Measurements from ENCODE around the gene C1orf146.
"Not testable (repeated sequence)": the region's sequence is repeated elsewhere in the genome, so short reads cannot be mapped to it uniquely, and the experiment has no call there.

C1orf146 gene, protein sequence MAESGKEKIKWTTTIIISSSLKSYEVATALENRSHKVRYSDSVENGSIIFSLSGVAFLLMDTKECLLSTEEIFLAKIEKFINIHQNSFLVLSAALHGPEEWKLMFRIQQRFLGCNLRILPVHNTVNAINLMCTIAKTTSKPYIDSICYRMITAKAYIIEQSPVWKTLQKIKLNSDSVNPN
- total RNA-seq = 0 to 0.07 (median 0) reads per million in 18 experiments

DNA sequence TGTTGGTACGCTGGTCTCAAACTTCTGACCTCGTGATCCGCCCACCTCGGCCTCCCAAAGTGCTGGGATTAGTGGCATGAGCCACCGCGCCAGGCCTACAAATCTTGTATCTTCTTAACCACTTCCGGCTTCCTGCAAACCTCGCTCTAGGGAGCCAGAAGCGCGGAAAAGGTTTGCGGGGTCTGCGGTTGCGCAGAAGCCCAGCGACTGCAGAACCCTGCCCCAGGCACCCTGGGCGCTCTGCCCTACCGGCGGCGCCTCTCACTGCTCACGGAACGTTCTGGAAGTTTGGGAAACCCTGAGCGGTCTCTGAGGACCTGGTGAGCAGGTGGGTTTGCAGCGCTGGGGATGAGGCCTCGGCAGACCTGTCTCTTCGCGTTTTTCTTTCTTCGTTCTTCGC, at the start of gene C1orf146:
C1orf146 (plus strand) TSS at position 195 of the 400 bp plus-strand sequence. CDS start 13,506 bp downstream, outside the sequence.
- no peak for DNase-seq

DNA sequence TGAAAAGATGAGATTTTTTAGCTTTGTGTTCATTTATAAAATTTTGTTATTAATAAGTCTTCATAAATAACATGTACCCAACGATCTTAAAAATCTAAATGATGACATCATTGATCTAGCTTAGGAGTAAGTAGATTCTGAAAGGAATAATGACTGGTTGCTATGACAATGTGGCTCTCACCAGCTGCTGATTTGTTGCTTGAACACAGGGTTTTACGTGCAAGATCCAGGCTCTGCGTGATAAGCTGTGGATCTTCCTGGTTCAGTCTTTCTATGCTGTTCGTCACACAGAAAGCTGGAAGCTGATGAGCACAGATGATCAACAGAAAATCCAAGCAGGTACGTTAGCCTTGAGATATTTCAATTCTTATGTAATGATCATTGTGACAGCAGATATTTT, 49.1 kb upstream of the C1orf146 start:
- no peak for DNase-seq

DNA sequence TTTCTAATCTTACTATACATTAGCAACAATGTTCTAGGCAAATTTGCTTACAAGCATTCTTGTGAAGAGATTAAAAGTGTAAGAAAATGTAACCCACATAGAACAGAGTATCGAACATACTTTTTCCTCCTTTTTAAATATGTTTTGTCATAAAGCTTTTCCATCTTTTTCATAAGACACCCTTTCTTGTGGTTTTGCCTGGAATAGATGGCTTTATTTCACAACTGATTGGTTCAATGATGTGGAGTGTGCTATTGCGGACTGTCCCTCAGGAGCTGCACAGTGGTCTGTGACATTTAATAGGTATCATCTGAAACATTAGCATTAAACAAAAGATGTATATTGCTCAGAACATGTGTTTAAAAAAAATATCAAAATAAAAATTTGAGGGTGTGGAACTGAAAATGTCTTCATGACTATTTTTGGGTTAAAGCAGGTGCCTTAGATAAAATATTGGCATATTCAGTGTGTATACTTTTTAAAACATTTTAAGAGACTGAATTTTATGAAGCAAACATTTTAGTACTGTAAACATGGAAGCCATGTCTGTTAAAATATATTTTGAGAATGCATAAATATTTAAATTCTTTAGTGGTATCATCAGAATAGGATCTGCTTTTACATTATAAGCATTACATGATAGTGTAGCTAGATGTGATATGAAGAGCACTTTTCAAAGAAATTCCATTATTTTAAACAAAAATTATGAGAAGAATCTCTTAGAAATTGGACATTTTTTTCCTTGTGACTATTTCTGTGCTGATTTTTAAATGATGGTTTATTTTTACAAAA, 48.3 kb upstream of the C1orf146 start:
- DNase-seq = no peak

DNA sequence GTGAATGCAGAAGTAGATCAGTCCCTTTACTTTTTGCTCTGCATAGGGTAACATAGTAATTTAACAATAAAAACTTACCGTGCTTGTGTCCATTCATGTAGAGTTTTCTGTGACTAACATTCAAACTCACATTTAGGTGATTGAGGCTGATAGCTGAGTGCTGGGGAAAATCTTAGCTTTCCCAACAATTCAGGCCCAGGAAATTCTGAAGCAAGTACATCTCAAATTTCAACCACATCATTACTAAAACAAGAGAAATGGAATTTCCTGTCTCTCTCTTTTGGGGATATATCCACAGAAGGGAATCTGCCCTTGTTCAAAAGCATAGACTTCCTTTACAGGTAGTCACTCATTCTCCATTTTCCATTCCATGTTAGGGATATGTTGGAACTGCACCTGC, 33.1 kb upstream of the C1orf146 start:
- DNase-seq = no peak

DNA sequence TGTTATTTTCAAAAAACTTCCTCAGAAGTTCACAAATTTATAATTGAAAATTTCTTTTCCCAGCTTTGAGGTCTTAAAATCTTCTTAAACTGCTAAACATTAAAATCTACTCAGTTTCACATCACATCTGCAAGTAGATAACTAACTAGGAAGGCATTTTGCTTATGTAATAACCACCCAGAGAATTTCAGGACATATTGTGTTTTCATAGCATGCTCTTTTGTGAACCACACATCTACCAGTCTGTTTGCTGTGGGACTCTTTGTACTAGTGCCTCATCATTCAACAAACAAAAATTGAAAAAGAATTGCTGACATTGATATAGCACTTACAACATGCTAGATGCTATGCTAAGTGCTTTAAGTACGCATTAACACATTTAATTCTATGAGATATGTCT, 31.6 kb upstream of the C1orf146 start:
- DNase-seq = no peak

DNA sequence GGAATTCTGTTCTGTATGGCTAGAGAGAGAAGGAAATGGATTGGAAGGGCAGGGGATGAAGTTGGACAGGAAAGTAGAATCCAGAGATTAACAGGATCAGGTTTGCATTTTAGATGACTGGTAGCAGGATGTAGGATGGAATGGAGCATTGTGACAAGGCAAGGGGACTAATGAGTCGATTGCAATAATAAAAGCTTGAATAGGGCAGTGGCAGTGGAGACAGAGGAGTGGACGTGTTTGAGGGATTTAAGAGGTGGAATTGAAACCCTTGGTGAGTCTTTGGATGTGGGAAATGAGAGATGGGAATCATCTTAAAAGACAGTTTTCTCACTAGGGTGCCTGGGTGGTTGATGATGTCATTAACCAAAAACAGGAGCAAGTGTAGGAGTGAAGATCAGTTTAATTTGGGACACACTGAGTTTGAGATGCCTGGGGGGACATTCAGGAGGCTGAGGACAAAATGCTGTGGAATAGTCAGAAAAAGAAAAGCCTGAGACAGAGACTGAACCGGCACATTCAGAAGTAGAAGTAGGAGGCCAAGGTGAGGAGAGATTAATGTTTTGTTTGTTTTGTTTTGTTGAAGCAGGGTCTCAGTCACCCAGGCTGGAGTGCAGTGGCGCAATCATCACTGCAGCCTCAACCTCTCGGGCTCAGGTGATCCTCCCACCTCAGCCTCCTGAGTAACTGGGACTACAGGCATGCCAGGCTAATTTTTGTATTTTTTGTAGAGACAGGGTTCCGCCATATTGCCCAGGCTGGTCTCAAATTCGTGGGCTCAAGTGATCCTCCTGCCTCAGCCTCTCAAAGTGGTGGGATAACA, 29.1 kb upstream of the C1orf146 start:
- DNase-seq = no peak

DNA sequence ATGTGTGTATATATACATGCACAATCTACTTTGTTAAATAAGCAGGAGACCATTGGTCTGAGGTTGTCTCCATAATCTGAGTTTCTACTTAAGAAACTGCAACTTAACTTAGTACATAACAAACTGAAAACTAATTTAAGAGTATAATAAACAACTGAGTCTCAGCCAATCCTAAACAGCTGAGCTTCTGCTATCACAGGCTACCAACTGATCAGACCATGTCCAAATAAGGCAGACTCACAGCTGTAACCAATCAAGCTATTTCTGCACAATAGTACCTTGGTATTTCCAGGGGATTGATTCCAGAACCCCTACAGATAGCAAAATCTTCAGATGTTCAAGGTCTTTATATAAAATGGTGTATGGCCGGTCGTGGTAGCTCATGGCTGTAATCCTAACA, 26.0 kb upstream of the C1orf146 start:
- no peak for DNase-seq

DNA sequence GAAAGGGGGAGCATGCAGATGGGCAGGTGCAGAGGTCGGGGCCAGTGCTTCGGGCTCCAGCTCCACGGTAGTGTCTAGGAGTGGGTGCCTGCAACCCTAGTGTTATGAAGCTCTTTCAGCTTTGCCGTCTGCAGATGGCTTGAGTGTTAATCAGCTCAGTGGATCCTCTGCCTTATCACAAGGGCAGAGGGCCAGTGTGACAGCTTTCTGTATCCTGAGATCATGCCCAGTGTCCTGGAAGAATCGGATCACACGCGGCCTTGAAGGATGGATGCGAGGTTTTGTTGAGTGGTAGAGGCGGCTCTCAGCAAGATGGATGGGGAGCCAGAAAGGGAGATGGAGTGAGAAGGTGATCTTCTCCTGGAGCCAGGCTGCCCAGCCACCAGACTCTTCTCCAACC, 25.5 kb upstream of the C1orf146 start:
- DNase-seq = no peak

DNA sequence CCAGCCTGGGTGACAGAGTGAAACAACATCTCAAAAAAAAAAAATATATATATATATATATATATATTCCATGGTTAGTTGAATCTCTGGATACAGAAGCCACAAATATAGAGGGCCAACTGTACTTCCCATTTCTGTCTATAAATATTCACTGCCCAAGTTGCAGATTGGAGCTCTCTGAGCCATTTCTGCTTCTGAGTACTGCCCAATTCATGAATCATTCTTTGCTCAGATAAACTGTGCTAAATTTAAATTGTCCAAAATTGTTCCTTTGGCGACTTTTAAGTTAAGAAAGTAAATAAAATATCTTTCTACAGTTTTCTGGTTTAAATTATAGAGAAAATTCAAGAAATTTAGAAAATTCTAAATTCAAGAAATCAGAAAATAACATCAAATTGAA, 23.2 kb upstream of the C1orf146 start:
- DNase-seq = peak; percentile 44 to 54

DNA sequence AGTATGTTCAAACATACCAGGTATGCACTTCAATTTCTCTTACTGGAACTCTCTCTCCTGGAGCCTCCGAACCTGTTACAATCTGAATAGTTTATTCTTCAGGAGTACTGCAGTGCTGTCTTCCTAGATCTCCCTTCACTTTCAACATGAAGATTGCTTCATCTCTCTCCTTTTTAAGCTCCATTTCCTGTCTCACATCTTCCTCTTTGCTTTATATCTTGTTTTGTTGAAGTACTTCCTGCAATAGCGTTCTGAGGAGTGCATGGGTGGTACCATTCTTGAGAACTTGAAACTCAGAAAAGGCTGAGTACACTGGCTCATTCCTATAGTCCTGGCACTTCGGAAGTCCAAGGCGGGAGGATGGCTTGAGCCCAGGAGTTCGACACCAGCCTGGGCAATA, 15.7 kb upstream of the C1orf146 start:
- peak; percentile 8 to 50 for DNase-seq

DNA sequence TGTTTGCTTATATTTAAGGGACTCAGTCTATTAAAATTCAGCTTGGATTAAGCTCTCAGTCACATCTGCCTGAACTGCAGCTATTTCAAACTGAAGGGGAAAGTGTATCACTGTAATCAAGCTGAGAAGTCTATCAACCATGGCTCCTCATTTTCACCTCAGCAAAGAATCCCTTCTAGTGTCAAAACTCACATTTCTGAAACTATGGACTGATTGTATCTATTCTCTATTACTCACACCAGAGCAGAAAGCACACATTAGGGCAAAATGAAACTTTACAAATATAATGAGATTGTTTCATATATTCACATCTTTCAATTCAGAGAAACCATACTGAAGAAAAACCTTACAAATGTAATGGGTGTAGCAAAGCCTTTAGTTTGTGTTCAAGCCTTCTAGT, 14.6 kb upstream of the C1orf146 start:
- no peak for DNase-seq

DNA sequence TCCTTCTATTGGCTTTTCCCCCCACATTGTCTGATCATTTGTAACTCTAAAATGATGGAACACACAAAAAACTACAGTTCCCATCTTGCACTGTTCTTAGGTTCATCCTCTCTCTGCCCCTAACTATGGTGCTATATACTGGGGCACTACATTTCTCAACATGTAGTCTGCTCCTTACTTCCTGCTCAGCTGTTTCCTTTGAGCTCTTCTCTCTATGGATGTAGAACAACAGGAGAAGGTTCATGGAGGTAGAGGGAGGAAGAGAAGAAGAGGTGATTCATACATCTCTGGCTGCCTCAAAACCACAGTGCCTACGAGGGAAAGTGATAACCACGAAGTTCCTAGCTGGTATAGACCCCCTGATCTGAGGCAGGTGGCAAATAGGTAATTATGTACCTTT, 7.0 kb upstream of the C1orf146 start:
- DNase-seq = no peak

DNA sequence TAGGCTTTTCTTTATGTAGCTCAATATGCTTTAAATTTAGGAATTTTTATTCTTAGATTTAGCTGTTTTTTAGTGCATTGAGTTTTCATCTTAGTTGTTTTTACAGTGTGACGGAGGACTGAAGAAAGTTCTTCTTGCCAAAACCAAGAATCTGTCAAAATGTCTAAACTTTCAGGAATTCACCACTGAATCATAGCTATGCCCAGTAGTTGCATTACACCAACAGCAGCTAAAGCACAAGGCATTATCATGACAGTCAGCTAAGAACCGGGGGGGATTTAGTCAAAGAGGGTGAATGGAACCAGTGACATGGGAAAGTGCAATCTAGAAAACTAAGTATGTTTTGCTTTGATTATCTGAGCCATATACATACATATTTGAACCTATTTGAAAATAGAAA, 6.5 kb upstream of the C1orf146 start:
- DNase-seq = no peak

DNA sequence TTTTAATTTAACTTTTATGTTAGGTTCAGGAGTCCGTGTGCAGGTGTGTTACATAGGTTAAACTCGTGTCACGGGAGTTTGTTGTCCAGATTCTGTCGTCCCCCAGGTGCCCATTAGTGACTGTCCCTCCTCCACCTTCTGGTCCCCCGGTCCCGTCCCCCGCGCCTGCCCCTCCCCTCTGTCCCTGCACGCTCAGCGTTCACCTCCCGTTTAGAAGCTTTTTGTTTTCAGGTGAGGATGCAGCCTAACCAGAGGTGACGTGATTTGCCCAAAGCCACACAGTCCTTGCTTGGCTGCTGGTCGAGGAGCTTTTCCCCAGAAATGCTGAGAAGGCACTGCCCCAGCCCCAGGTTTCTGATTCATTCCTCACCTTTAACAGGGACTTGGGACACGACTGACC, 844 bp downstream of the C1orf146 start:
- no peak for DNase-seq

DNA sequence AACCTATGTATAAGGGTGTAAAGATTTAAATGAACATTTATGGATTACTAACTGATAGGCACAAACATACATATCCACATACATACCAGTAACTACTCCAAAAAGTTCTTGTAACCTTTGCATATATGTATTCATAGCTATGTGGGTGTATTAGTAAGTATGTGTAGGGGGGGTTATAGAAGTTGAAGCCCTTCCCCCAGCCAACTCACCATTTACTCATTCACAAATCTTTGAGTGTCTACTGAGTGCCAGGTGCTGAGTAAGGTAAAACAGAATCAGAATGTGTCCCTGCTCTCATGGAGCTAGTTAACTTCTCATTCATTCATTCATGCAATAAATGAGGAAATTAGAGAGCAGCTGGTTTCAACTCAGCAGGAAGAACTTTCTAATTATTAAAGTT, 1.3 kb downstream of the C1orf146 start:
- DNase-seq = no peak

DNA sequence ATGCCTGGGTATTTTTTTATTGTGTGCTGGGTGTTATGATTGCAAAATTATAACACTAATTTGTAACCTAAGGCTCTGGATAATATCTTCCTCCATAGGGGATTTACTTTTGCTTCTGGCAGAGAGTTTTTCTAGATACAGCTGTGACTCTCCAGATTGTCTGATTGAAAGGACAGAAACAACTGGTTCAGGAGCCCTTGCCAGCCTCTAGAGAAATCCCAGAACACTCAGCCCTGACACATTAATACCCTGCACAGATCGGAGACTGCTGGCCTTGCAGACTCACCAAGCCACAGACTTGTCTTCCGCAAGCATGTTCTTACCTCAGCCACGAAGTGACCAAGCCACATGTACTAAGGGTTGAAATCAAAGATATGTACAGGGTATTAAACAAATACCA, 10.7 kb downstream of the C1orf146 start:
- DNase-seq = no peak

DNA sequence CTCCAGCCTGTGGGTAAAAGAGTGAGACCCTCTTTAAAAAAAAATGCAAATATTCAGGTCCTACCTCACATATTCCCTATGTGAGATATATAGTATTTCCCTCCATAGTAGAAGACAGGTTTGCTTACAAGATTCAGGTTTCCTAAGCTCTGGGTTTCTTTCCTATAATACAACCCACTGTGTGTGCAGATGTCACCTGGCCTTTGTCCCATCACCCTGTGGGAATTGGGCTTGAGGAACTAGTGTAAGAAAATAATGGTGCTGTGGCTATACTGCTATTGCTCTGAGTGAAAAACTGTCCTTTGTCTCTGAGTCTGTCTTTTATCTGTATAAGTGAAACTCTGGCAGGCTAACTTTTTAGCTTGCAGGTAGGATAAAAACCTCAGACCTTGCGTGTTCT, 13.0 kb downstream of the C1orf146 start:
- no peak for DNase-seq

DNA sequence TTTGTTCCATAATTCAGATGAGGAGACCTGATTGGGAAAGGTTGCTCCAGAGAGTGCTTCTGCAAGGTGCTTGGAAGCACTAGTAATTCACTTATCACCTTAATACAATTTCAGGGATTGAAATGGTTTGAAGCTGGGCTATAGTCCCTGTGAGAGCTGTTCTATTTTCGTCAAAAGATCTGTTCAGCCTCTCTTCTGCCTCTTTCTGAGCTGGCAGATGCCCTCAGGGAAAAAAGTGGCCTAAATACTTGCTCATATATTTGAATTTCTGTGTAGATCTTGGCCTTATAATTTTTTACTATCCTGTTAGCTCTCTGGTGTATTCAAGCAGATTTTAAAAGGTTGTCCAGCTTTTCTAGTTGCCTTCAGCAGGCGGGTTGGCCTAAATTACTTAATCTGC, 22.3 kb downstream of the C1orf146 start:
- no peak for DNase-seq

DNA sequence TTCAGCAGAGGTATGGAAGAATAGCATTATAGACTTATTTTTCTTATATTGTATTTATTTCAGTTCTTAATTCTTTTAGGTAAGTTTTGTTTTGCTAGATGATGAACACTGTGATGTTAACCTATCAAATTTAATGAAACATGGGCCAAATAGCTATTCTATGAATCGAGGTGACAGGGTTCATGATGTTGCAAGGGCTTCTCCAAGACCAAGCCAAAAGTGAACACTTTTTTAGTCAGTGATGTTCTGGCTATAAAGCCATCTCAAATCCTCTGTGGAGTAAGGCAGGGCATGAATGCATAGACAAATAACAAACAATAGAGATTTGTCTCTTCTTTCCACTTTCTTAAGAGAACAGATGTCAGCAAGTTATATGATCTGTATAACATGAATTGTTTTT, 26.7 kb downstream of the C1orf146 start:
- DNase-seq = no peak

DNA sequence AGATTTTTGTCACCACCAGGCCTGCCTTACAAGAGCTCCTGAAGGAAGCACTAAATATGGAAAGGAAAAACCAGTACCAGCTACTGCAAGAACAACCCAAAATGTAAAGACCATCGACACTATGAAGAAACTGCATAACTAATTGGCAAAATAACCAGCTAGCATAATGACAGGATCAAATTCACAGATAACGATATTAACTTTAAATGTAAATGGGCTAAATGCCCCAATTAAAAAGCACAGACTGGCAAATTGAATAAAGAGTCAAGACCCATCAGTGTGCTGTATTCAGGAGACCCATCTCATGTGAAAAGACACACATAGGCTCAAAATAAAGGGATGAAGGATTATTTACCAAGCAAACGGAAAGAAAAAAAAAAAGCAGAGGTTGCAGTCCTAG, 37.0 kb downstream of the C1orf146 start:
- not testable (repeated sequence) for DNase-seq

DNA sequence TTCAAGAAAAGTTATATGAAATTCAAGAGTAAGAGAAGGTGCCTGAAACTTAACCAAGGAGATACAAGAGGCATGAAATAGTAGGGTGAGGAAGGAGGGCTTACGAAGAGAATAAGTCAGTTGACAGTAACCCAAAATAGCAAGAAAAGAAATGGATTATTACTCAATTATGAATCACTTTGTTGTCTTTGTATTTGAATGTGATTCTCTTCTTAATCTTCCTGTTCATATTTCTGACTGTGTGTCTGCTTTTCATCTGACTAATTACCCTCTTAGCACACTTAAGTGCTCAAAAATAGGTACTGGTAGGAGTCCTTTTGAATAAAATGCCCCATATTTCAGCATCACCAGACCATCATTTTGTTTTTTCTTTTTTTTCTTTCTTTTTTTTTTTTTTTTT, 41.6 kb downstream of the C1orf146 start:
- DNase-seq = no peak

DNA sequence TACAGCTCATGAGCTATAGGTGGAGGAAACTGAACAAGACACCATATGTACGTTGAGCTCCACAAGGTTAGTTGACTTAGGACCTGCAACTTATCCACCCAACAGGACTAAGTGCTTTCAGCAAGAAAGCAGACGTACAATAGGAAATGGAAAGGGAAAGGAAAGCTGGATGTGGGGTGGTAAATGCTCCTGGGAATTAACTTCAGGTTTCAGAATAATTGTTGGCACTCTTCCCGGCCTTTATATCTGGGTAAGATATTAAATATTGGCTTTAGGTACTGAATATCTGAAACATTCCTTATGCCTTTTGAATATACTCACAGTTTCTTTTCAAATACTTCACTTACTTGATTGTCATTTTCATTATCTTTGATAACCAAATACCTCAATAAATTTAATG, 44.8 kb downstream of the C1orf146 start:
- DNase-seq = no peak

DNA sequence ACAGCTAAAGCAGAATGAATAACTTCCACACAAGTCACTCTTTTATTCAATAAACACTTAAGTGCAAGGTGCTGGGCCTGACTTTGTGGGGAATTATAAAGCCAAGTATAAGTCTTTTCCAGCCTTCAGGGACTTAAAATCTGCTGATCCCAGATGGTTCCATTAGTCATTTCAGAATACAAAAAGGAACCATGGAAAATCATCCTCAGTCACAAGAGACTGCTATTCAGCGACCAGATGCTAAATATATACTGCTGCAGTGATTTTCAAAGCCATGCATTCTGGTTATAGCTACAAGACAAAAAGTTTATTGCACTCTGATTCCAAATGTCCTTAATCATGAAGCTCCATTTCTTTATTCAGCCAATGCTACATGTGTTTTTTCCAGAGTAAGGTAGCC, 55.3 kb downstream of the C1orf146 start:
- no peak for DNase-seq

DNA sequence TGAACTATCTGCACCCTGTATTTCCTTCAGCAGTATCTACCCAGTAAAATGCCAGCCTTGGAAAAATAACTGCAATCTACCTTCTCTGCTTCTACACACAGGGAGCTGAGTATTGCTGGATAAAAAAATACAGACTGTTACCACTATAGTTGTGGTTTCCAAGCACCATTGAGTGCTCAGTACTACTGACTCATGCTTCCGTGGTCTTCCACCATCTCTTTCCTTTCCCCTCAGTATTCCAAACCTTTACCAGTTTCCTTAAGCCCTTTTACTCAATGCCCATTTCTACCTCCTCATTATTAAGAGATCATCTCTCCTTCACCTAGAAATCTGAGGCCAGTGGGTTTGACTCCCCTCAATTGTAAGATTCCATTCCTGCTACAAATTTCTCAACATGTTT, 57.2 kb downstream of the C1orf146 start:
- no peak for DNase-seq

Data from inflammatory macrophage (primary cell).